ENCODE results near the gene TRIP11. TPM values are rescaled to one million over a fixed set of nuclear protein-coding genes. Genes with fewer than 3 reads are reported as not detected.

TRIP11 gene
- total and polyA plus RNA-seq, 2 experiments from 2014 or later, result 24.9 to 52.2 TPM

DNA sequence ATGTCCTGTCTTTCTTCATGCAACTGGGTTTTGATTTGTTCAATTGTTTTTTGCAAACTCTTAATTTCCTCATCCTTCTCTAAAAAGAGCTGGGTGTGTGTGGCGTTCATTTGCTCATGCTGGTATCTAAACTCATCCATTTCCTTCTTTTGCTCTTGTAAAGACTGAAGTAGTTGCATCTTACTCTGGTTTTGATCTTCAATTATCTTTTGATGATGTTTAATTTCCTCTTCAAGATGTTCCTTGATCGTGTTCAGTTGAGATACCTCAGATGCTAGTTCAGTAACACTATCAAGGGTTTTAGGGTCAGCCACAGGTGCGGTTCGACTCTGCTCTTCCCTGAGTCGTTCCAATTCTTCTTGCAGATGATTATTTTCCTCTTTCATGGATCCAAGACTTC lies 34.8 kb downstream of the TRIP11 start (continued):
- TF ChIP-seq ZNF331 (CRISPR knock-in tag; IDR thresholded peaks at IDR 0.05; ENCODE audit: low read depth), result no peak
- TF ChIP-seq EZH2 (IDR thresholded peaks at IDR 0.05; ENCODE audit: low read depth, unreplicated experiment), result no peak
- no peak for TF ChIP-seq STAT1 (IDR thresholded peaks at IDR 0.05; ENCODE audit: unreplicated experiment)
- TF ChIP-seq, protein P1, sequence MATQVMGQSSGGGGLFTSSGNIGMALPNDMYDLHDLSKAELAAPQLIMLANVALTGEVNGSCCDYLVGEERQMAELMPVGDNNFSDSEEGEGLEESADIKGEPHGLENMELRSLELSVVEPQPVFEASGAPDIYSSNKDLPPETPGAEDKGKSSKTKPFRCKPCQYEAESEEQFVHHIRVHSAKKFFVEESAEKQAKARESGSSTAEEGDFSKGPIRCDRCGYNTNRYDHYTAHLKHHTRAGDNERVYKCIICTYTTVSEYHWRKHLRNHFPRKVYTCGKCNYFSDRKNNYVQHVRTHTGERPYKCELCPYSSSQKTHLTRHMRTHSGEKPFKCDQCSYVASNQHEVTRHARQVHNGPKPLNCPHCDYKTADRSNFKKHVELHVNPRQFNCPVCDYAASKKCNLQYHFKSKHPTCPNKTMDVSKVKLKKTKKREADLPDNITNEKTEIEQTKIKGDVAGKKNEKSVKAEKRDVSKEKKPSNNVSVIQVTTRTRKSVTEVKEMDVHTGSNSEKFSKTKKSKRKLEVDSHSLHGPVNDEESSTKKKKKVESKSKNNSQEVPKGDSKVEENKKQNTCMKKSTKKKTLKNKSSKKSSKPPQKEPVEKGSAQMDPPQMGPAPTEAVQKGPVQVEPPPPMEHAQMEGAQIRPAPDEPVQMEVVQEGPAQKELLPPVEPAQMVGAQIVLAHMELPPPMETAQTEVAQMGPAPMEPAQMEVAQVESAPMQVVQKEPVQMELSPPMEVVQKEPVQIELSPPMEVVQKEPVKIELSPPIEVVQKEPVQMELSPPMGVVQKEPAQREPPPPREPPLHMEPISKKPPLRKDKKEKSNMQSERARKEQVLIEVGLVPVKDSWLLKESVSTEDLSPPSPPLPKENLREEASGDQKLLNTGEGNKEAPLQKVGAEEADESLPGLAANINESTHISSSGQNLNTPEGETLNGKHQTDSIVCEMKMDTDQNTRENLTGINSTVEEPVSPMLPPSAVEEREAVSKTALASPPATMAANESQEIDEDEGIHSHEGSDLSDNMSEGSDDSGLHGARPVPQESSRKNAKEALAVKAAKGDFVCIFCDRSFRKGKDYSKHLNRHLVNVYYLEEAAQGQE (IDR thresholded peaks at IDR 0.05; ENCODE audit: unreplicated experiment), result no peak
- TF ChIP-seq CREB1 (CRISPR knock-in tag; IDR thresholded peaks at IDR 0.05; ENCODE audit: low read depth), result no peak
- TF ChIP-seq EZH2phosphoT487 (IDR thresholded peaks at IDR 0.05; ENCODE audit: unreplicated experiment), result no peak
- TF ChIP-seq, protein P2, sequence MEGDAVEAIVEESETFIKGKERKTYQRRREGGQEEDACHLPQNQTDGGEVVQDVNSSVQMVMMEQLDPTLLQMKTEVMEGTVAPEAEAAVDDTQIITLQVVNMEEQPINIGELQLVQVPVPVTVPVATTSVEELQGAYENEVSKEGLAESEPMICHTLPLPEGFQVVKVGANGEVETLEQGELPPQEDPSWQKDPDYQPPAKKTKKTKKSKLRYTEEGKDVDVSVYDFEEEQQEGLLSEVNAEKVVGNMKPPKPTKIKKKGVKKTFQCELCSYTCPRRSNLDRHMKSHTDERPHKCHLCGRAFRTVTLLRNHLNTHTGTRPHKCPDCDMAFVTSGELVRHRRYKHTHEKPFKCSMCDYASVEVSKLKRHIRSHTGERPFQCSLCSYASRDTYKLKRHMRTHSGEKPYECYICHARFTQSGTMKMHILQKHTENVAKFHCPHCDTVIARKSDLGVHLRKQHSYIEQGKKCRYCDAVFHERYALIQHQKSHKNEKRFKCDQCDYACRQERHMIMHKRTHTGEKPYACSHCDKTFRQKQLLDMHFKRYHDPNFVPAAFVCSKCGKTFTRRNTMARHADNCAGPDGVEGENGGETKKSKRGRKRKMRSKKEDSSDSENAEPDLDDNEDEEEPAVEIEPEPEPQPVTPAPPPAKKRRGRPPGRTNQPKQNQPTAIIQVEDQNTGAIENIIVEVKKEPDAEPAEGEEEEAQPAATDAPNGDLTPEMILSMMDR (conservative IDR thresholded peaks at IDR 0.05; ENCODE audit: low read depth in 2 of 2), result no peak
- TF ChIP-seq, protein P3, sequence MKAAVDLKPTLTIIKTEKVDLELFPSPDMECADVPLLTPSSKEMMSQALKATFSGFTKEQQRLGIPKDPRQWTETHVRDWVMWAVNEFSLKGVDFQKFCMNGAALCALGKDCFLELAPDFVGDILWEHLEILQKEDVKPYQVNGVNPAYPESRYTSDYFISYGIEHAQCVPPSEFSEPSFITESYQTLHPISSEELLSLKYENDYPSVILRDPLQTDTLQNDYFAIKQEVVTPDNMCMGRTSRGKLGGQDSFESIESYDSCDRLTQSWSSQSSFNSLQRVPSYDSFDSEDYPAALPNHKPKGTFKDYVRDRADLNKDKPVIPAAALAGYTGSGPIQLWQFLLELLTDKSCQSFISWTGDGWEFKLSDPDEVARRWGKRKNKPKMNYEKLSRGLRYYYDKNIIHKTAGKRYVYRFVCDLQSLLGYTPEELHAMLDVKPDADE (IDR thresholded peaks at IDR 0.05), result no peak
- no peak for TF ChIP-seq NANOG (IDR thresholded peaks at IDR 0.05; ENCODE audit: borderline replicate concordance)

DNA sequence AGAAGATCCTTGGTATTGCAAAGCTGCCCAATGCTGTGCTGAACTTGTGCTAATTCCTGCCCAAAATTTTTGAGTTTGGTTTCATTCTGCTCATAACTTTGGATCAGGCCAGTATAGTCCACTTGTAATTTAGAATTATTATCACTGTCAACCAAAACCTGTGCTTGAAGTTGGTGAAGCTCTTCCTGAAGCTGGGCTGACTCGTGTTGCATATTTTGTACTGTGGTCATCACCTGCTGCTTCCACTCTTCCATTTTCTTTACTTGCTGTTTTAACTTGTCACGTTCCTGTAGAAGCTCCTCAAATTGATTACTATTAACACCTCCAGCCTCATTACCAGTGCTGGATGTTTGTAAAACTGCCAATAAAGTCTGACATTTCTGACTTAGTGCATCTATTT lies 35.8 kb downstream of the TRIP11 start:
- no peaks in the 10 kb centered on the region for H3K27me3 ChIP-seq (ENCODE audit: insufficient read depth)
- H4K20me1 ChIP-seq (replicated peaks; ENCODE audit: insufficient read depth), result no peaks in the 10 kb centered on the region
- peaks cover 12% of the 10 kb centered on the region for H3K36me3 Mint-ChIP-seq (ENCODE audit: low read depth)
- H3K79me2 ChIP-seq (replicated peaks; ENCODE audit: insufficient read depth), result no peaks in the 10 kb centered on the region
- H3F3A ChIP-seq (replicated peaks; ENCODE audit: low read depth), result no peaks in the 10 kb centered on the region
- H3K27me3 Mint-ChIP-seq (ENCODE audit: insufficient read depth, low read depth, poor library complexity), result no peaks in the 10 kb centered on the region
- DNase-seq (ENCODE audit: low spot score) (no peak), ATAC-seq (no peak)
- H2AFZ ChIP-seq, result no peak overlapping the region
- H3K27ac ChIP-seq (ENCODE audit: low read depth), result no peak overlapping the region
- H3K4me3 Mint-ChIP-seq, result no peak overlapping the region
- peaks cover 4% of the 10 kb centered on the region; the same call in 2 of the 3 replicates for H3K4me1 Mint-ChIP-seq
- H3K27ac Mint-ChIP-seq, result no peak overlapping the region
- H3K9me2 ChIP-seq (ENCODE audit: insufficient read depth), result no peaks in the 10 kb centered on the region
- no peak overlapping the region for H3K4me3 ChIP-seq
- H3K4me2 ChIP-seq, result no peak overlapping the region
- H3K9me3 Mint-ChIP-seq, result no peaks in the 10 kb centered on the region
- no peaks in the 10 kb centered on the region for H3K4me1 ChIP-seq (ENCODE audit: insufficient read depth)
- H3K36me3 ChIP-seq (ENCODE audit: insufficient read depth), result no peaks in the 10 kb centered on the region; the same call in 1 of the 2 replicates
- no peak for TF ChIP-seq EZH2 (IDR thresholded peaks at IDR 0.05; ENCODE audit: low read depth, unreplicated experiment)
- TF ChIP-seq, protein P1 (IDR thresholded peaks at IDR 0.05; ENCODE audit: unreplicated experiment), result no peak
- TF ChIP-seq STAT1 (IDR thresholded peaks at IDR 0.05; ENCODE audit: unreplicated experiment), result no peak
- TF ChIP-seq, protein P3 (IDR thresholded peaks at IDR 0.05), result no peak
- TF ChIP-seq, protein P2 (conservative IDR thresholded peaks at IDR 0.05; ENCODE audit: low read depth in 2 of 2), result no peak
- TF ChIP-seq JUNB (IDR thresholded peaks at IDR 0.05; ENCODE audit: unreplicated experiment), result no peak
- no peak for TF ChIP-seq EZH2phosphoT487 (IDR thresholded peaks at IDR 0.05; ENCODE audit: unreplicated experiment)
- no peak for TF ChIP-seq ZNF331 (CRISPR knock-in tag; IDR thresholded peaks at IDR 0.05; ENCODE audit: low read depth)

Data from GM23338 (cell line).